PFSK-1 (cell line): ENCODE measurements around the gene KAZN.

Source experiments
- FOXP2 ChIP-seq: optimal IDR thresholded peaks from 2 replicates; pipeline ENCODE3; 2011; ENCODE audit warnings: borderline replicate concordance, control low read depth, inconsistent platforms; ENCODE audit not compliant: insufficient read depth; ENCODE audit errors: extremely low read length, extremely low read depth
- POLR2AphosphoS5 ChIP-seq: IDR thresholded peaks from 2 replicates; pipeline ENCODE4 v1.6.1; 2012; ENCODE audit warnings: low read depth, mild to moderate bottlenecking, control low read depth, low read length, moderate library complexity
- REST ChIP-seq, 2 experiments: IDR thresholded peaks; 2 replicates each; pipeline versions ENCODE4 v1.6.1 to v1.8.0; 2011 to 2012; ENCODE audit warnings: low read depth in 2 of 2, low read length in 2 of 2, control low read depth in 1 of 2, inconsistent platforms in 1 of 2, mild to moderate bottlenecking in 1 of 2, moderate library complexity in 1 of 2; ENCODE audit not compliant: insufficient read depth in 1 of 2
- SIN3A ChIP-seq: IDR thresholded peaks from 2 replicates; pipeline ENCODE4 v1.6.1; 2012; ENCODE audit warnings: mild to moderate bottlenecking, low read length, moderate library complexity, borderline replicate concordance; ENCODE audit not compliant: insufficient read depth
- TAF1 ChIP-seq: IDR thresholded peaks from 2 replicates; pipeline ENCODE4 v1.6.1; 2012; ENCODE audit warnings: low read length, control low read depth, borderline replicate concordance; ENCODE audit not compliant: insufficient read depth

KAZN gene

GRCh38 chr1:15148941-15149340 is 550.5 kb downstream of the KAZN start:
- TF ChIP-seq TAF1 (no peak), REST (IDR thresholded peaks at IDR 0.05; ENCODE audit: insufficient read depth in 1 of 2, low read depth in 2 of 2, low read length in 2 of 2) (no peak), POLR2AphosphoS5 (no peak), FOXP2 (no peak), SIN3A (no peak)

- TF ChIP-seq REST (IDR thresholded peaks at IDR 0.05; ENCODE audit: insufficient read depth in 1 of 2, low read depth in 2 of 2, low read length in 2 of 2) (no peak), SIN3A (no peak), TAF1 (no peak), FOXP2 (no peak), POLR2AphosphoS5 (no peak)
These were observed 551.9 kb downstream of the KAZN start for GRCh38 chr1:15150376-15150775.

- TF ChIP-seq FOXP2, result no peak
- no peak for TF ChIP-seq TAF1
- no peak for TF ChIP-seq SIN3A
- TF ChIP-seq POLR2AphosphoS5, result no peak
- no peak for TF ChIP-seq REST (IDR thresholded peaks at IDR 0.05; ENCODE audit: insufficient read depth in 1 of 2, low read depth in 2 of 2, low read length in 2 of 2)
These were observed 552.9 kb downstream of the KAZN start for GRCh38 chr1:15151377-15151806.

- TF ChIP-seq POLR2AphosphoS5, result no peak
- TF ChIP-seq SIN3A, result no peak
- no peak for TF ChIP-seq TAF1
- no peak for TF ChIP-seq FOXP2
- no peak for TF ChIP-seq REST (IDR thresholded peaks at IDR 0.05; ENCODE audit: insufficient read depth in 1 of 2, low read depth in 2 of 2, low read length in 2 of 2)
These were observed 553.4 kb downstream of the KAZN start for GRCh38 chr1:15151871-15152270.

- TF ChIP-seq POLR2AphosphoS5 (no peak), SIN3A (no peak), TAF1 (no peak), REST (IDR thresholded peaks at IDR 0.05; ENCODE audit: insufficient read depth in 1 of 2, low read depth in 2 of 2, low read length in 2 of 2) (no peak), FOXP2 (no peak)
These were observed 554.1 kb downstream of the KAZN start for GRCh38 chr1:15152318-15153183.
